Progenitor cell of endocrine pancreas (in vitro differentiated cells): ENCODE results near the gene ACTN1. TPM values are rescaled to one million over a fixed set of nuclear protein-coding genes. Genes with fewer than 3 reads are reported as not detected.
A peak's percentile ranks its signal among the peaks of the same experiment; 100 is the strongest.

Experiments used
- DNase-seq: peaks from one replicate; pipeline ENCODE4 v3.0.0; 2021; ENCODE audit warnings: low spot score; ENCODE audit not compliant: unreplicated experiment
- H3K27ac Mint-ChIP-seq: 2 replicates; pipeline ENCODE4 v1.8.0; 2021; ENCODE audit warnings: mild to moderate bottlenecking, moderate library complexity, mixed read lengths
- H3K27me3 Mint-ChIP-seq: 2 replicates; pipeline ENCODE4 v1.8.0; 2021; ENCODE audit warnings: mixed read lengths
- H3K36me3 Mint-ChIP-seq: 2 replicates; pipeline ENCODE4 v1.8.0; 2022; ENCODE audit warnings: mixed read lengths; ENCODE audit not compliant: insufficient read depth
- H3K4me1 Mint-ChIP-seq: 2 replicates; pipeline ENCODE4 v1.8.0; 2021; ENCODE audit warnings: low read depth, mixed read lengths
- H3K4me3 Mint-ChIP-seq: 2 replicates; pipeline ENCODE4 v1.8.0; 2021; ENCODE audit warnings: low read depth, mild to moderate bottlenecking, moderate library complexity, mixed read lengths
- H3K9me3 Mint-ChIP-seq: 2 replicates; pipeline ENCODE4 v1.8.0; 2021; ENCODE audit warnings: low read depth, mixed read lengths
- CTCF ChIP-seq: fragments of 200-600 bp; sonication (generic); IDR thresholded peaks from one replicate; pipeline ENCODE4 v1.5.0; 2021; ENCODE audit warnings: antibody characterized with exemption, mild to moderate bottlenecking; ENCODE audit not compliant: unreplicated experiment
- total RNA-seq: library from RNA; stranded (reverse); gene quantifications from 2 replicates; pipeline ENCODE4 v1.2.1, GENCODE V29; 2021

ACTN1 gene
- total RNA-seq, 1 donor from 2014 or later: 92.6 TPM

DNA sequence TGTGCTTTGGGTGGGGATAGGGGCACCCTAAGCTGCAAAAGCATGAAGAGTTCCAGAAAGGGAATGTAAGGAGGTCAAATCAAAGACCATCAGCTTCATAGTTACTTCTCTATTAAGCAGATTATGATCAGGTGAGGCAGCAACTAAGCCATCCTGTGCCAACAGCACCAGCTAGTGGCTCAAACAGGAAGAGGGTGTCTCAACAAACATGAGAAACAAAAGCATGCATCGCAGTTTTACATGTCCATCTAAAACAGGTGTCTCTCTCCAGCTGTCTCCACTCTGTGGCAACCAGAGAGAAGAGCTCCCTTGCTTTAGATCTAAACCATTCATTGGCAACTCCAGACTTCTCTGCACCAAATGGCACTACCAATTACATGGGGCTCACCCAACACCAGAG, 52.9 kb downstream of the ACTN1 start:
- H3K9me3 Mint-ChIP-seq: peaks cover 4% of the 10 kb centered on the region
- no peak for DNase-seq
- peak; percentile 28 for TF ChIP-seq CTCF
- no peak overlapping the region for H3K4me3 Mint-ChIP-seq
- peaks cover 33% of the 10 kb centered on the region for H3K4me1 Mint-ChIP-seq
- no peaks in the 10 kb centered on the region for H3K27me3 Mint-ChIP-seq
- peaks cover 14% of the 10 kb centered on the region for H3K36me3 Mint-ChIP-seq
- H3K27ac Mint-ChIP-seq: peak overlapping the region; percentile 42

DNA sequence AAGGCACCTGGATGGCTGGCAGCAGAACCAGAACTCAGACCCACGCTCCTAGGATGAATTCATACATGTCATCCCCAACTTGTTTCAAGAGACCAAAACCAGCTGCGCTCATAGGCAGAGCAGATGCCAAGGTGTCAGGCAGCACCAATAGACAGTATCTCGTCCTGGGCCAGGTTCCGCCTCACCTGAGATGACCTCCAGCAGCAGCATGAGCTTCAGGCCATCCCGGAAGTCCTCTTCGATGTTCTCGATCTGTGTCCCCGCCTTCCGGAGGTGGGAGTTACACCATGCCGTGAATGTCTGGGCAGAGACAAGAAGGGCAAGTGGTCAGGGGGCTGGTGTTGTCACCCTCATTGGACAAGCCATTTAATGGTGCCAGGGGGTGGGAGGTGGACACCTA, 53.7 kb downstream of the ACTN1 start:
- no peak for TF ChIP-seq CTCF
- Mint-ChIP-seq H3K27ac (no peak overlapping the region), H3K36me3 (peaks cover 15% of the 10 kb centered on the region), H3K4me1 (peaks cover 34% of the 10 kb centered on the region), H3K27me3 (no peaks in the 10 kb centered on the region), H3K4me3 (no peak overlapping the region), H3K9me3 (peaks cover 4% of the 10 kb centered on the region)
- no peak for DNase-seq

DNA sequence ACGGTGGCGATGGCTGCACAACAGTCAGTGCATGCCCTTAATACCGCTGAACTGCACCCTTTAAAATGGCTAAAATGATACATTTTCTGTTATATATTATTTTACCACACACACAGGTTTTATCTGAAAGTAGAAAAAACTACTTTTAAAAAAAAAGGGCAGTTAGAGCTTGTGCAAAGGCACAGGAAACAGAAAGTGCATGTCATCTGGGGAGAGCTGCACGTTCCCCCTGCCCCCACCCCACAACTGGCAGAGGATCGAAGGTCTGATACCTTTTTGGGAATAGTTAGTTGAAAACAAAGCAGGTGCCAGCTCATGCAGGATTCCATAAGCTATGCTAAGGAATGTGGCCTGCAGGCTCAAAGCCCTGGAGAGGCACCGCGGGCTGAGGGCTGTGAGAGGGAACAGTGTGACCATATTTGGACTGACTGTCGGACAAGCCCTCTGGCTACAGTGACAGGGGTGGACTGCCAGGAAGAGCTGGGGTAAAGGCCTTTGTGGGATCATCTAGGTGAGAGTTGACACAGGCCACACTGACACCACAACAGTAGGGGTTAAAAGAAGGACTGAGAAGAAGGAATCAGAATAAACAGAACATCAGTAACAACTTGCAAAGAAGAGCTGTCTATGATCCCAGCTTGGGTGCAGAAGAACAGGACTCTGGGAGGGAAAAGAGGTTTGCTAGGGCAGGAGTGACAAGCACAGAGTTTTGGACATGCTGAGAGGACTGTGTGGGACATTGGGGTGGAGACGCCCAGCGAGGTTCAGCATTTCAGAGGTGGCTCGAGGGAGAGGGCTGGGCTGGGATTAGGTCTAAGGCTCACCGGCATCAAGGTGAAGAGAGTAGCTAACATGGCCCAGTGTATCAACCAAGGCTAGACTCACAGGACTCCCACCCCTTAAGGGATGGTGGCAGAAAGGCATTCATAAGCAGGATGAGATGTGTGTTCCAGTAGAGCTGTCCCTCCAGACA, 54.6 kb downstream of the ACTN1 start:
- H3K9me3 Mint-ChIP-seq: peaks cover 4% of the 10 kb centered on the region
- DNase-seq: no peak
- TF ChIP-seq CTCF: no peak
- peak overlapping the region; percentile 33 for H3K27ac Mint-ChIP-seq
- peaks cover 15% of the 10 kb centered on the region for H3K36me3 Mint-ChIP-seq
- H3K4me1 Mint-ChIP-seq: peaks cover 40% of the 10 kb centered on the region
- no peaks in the 10 kb centered on the region for H3K27me3 Mint-ChIP-seq
- H3K4me3 Mint-ChIP-seq: no peak overlapping the region

DNA sequence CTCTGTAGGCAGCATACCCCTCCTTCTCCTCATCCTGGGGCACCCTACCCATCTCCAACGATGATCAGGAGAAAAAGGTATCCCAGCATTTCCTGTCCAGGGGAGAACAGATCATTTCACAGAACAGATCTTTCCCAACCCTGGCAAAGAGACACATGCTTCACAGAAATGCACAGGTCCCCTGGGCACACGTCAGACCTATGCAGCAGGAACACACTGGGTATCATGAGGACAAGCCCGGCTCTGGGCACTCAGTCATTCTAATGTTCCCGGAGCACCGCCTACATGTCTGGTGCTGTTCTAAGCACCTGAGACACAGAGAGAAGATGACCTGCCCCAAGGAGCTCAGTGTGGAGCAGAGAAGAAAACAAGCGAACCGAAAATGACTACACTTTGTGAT, 56.2 kb downstream of the ACTN1 start:
- Mint-ChIP-seq H3K27ac (peak overlapping the region; percentile 60), H3K4me1 (peaks cover 32% of the 10 kb centered on the region), H3K27me3 (no peaks in the 10 kb centered on the region), H3K36me3 (peaks cover 23% of the 10 kb centered on the region), H3K9me3 (peaks cover 4% of the 10 kb centered on the region), H3K4me3 (no peak overlapping the region)
- no peak for DNase-seq
- TF ChIP-seq CTCF: no peak

DNA sequence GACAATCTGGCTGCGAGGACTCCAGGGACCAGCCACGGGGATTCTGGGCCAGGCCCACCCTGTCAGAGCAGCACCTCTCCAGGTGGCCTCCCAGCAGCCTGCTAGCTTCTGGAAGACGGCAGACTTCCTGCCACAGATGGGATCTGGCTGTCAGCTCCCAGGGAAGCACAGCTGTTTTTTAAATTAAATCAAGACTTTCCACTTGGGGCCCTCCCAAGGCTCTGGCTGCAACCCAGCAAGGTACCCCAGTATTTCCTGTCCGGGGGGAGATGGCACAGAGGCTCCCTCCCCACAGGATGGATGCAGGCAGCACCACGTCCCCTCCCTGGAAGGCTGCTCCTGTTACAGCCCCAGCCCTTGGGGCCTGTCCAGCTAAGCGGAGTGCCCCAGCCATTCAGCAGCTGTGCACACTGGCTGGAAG, 56.9 kb downstream of the ACTN1 start:
- DNase-seq: no peak
- peaks cover 25% of the 10 kb centered on the region for H3K36me3 Mint-ChIP-seq
- H3K27me3 Mint-ChIP-seq: no peaks in the 10 kb centered on the region
- peaks cover 4% of the 10 kb centered on the region for H3K9me3 Mint-ChIP-seq
- no peak for TF ChIP-seq CTCF
- no peak overlapping the region for H3K27ac Mint-ChIP-seq
- no peak overlapping the region for H3K4me3 Mint-ChIP-seq
- H3K4me1 Mint-ChIP-seq: peaks cover 27% of the 10 kb centered on the region
